H1 (cell line): ENCODE results near the gene PRR19. TPM values are rescaled to one million over a fixed set of nuclear protein-coding genes. Genes with fewer than 3 reads are reported as not detected.

ENCODE experiments used
- BACH1 ChIP-seq: IDR thresholded peaks from 2 replicates; pipeline ENCODE4 v1.6.1; 2012; ENCODE audit warnings: low read length, improper control_type of control experiment
- CHD1 ChIP-seq: IDR thresholded peaks from 2 replicates; pipeline ENCODE4 v1.6.1; 2012; ENCODE audit warnings: low read depth, low read length, improper control_type of control experiment
- CTBP2 ChIP-seq: IDR thresholded peaks from 2 replicates; pipeline ENCODE4 v1.7.0; 2011; ENCODE audit warnings: borderline replicate concordance, mild to moderate bottlenecking, moderate library complexity, mixed read lengths, low read length; ENCODE audit not compliant: insufficient read depth, insufficient read length
- CTCF ChIP-seq, 3 experiments: IDR thresholded peaks; 1 replicate in 2 of 3; 2 replicates in 1 of 3; pipeline versions ENCODE4 v1.5.1 to v1.6.1; 2011; ENCODE audit warnings: low read length in 3 of 3, mild to moderate bottlenecking in 3 of 3, inconsistent platforms in 2 of 3, low read depth in 1 of 3, moderate library complexity in 1 of 3; ENCODE audit not compliant: insufficient read depth in 1 of 3; ENCODE audit errors: control extremely low read depth in 1 of 3
- EGR1 ChIP-seq: IDR thresholded peaks from 2 replicates; pipeline ENCODE4 v1.6.1; 2011; ENCODE audit warnings: low read depth, low read length, borderline replicate concordance
- EZH2 ChIP-seq: fragments of 200-600 bp; sonication (generic); IDR thresholded peaks from 2 replicates; pipeline ENCODE4 v1.7.1; 2012; ENCODE audit warnings: low read depth, mild to moderate bottlenecking, moderate library complexity, low read length, inconsistent platforms; ENCODE audit not compliant: severe bottlenecking
- HDAC2 ChIP-seq, 2 experiments: fragments of 300-600 bp in 1 of 2; sonication (generic) in 1 of 2; IDR thresholded peaks; 2 replicates each; pipeline ENCODE4 v1.6.1; 2011 to 2012; ENCODE audit warnings: low read depth in 2 of 2, low read length in 2 of 2, mild to moderate bottlenecking in 2 of 2, moderate library complexity in 2 of 2, borderline replicate concordance in 1 of 2, inconsistent platforms in 1 of 2
- KDM1A ChIP-seq: fragments of 200-600, 300-600 bp; sonication (generic); IDR thresholded peaks from 2 replicates; pipeline ENCODE4 v1.7.1; 2016; ENCODE audit warnings: mild to moderate bottlenecking, low read length, borderline replicate concordance
- KDM5A ChIP-seq: fragments of 200-600 bp; IDR thresholded peaks from 2 replicates; pipeline ENCODE4 v1.7.1; 2012; ENCODE audit warnings: mild to moderate bottlenecking, low read length, inconsistent platforms, mixed read lengths
- NANOG ChIP-seq: IDR thresholded peaks from 2 replicates; pipeline ENCODE4 v1.6.1; 2011; ENCODE audit warnings: low read length, low read depth, mild to moderate bottlenecking, inconsistent platforms; ENCODE audit not compliant: insufficient read depth, poor library complexity, severe bottlenecking
- PHF8 ChIP-seq: fragments of 200-600 bp; sonication (generic); conservative IDR thresholded peaks from 2 replicates; pipeline ENCODE4 v1.7.1; 2012; ENCODE audit warnings: low read depth, mild to moderate bottlenecking, inconsistent platforms, low read length, moderate library complexity
- POU5F1 ChIP-seq: IDR thresholded peaks from 2 replicates; pipeline ENCODE4 v1.6.1; 2011; ENCODE audit warnings: low read depth, mild to moderate bottlenecking, low read length, moderate library complexity
- RBBP5 ChIP-seq: IDR thresholded peaks from 2 replicates; pipeline ENCODE4 v1.7.1; 2012; ENCODE audit warnings: low read depth, mild to moderate bottlenecking, inconsistent platforms, low read length, moderate library complexity, borderline replicate concordance
- SIN3A ChIP-seq, 2 experiments: IDR thresholded peaks in 1 of 2; conservative IDR thresholded peaks in 1 of 2; 2 replicates each; pipeline ENCODE4 v1.6.1; 2011 to 2012; ENCODE audit warnings: low read length in 2 of 2, improper control_type of control experiment in 1 of 2, low read depth in 1 of 2, mild to moderate bottlenecking in 1 of 2
- SP1 ChIP-seq: IDR thresholded peaks from 2 replicates; pipeline ENCODE4 v1.6.1; 2011; ENCODE audit warnings: low read depth, low read length
- TAF1 ChIP-seq: IDR thresholded peaks from 2 replicates; pipeline ENCODE4 v1.6.1; 2011; ENCODE audit warnings: mild to moderate bottlenecking, low read depth, low read length
- TBP ChIP-seq: IDR thresholded peaks from 2 replicates; pipeline ENCODE4 v1.6.1; 2011; ENCODE audit warnings: low read depth, low read length, improper control_type of control experiment
- TCF12 ChIP-seq: IDR thresholded peaks from 2 replicates; pipeline ENCODE4 v1.6.1; 2011; ENCODE audit warnings: low read depth, mild to moderate bottlenecking, low read length
- TEAD4 ChIP-seq: IDR thresholded peaks from 2 replicates; pipeline ENCODE4 v1.6.1; 2012; ENCODE audit warnings: low read depth, low read length, inconsistent platforms, mixed read lengths
- USF2 ChIP-seq: IDR thresholded peaks from 2 replicates; pipeline ENCODE4 v1.6.1; 2011; ENCODE audit warnings: low read length, improper control_type of control experiment
- polyA plus RNA-seq, 7 experiments: library from polyadenylated mRNA; depleted of rRNA in 3 of 7; stranded (reverse) in 5 of 7; unstranded in 2 of 7; fragments of >200 nt in 5 of 7; fragments of 200-250 nt in 2 of 7; gene quantifications; 1 replicate in 5 of 7; 2 replicates in 1 of 7; 4 replicates in 1 of 7; pipeline versions ENCODE4 v1.2.1 to v1.2.3, GENCODE V29; 2011 to 2013; ENCODE audit warnings: missing spikeins in 2 of 7, mixed read lengths in 2 of 7
- total RNA-seq: library from RNA; stranded (reverse); fragmentation: NEBNext Ultra II Directional; extraction: Animal tissue kit (Norgen Biotek cat#: 25700); gene quantifications from 2 replicates; pipeline ENCODE4 v1.2.1, GENCODE V29; 2021

Gene PRR19
- total and polyA plus RNA-seq, 2 of the 8 experiments (the other 6 are each of a cell fraction or from before 2014, with no cell fraction given), result 7.2 to 7.5 TPM

GRCh38 chr19:42268704-42269477, 33.0 kb upstream of the PRR19 start, which contains the start of gene CIC (continued):
- TF ChIP-seq PHF8 (no peak), CTBP2 (no peak), SIN3A (conservative IDR thresholded peaks at IDR 0.05 in 1 of 2, IDR thresholded peaks at IDR 0.05 in 1 of 2; ENCODE audit: low read depth in 1 of 2, low read length in 2 of 2) (peak in 1 of 2 experiments; percentile 80; a peak in 2 of 4 replicates), TEAD4 (no peak), TCF12 (no peak), TBP (no peak), RBBP5 (no peak), NANOG (peak; percentile 13), BACH1 (no peak), KDM5A (no peak), USF2 (no peak), CHD1 (no peak), EGR1 (no peak), KDM1A (no peak), HDAC2 (IDR thresholded peaks at IDR 0.05; ENCODE audit: borderline replicate concordance in 1 of 2, low read depth in 2 of 2, low read length in 2 of 2) (no peak), SP1 (peak; percentile 100), EZH2 (no peak), POU5F1 (no peak), CTCF (IDR thresholded peaks at IDR 0.05; ENCODE audit: control extremely low read depth in 1 of 3, insufficient read depth in 1 of 3, low read depth in 1 of 3, low read length in 3 of 3) (no peak), TAF1 (no peak)
